ENCODE results near the gene RELL2. TPM values are rescaled to one million over a fixed set of nuclear protein-coding genes. Genes with fewer than 3 reads are reported as not detected.

Gene RELL2
- total and polyA plus RNA-seq, 4 experiments from 2014 or later, result 3.0 to 21.3 (median 12.9) TPM

GRCh38 chr5:141657404-141657803 lies 20.6 kb downstream of the RELL2 start:
- peaks cover under 1% of the 10 kb centered on the region for H3K4me1 ChIP-seq (ENCODE audit: insufficient read depth, low read length)
- DNase-seq, result no peak
- Mint-ChIP-seq H3K4me1 (peaks cover 1 to 9% (median 6%) of the 10 kb centered on the region in 4 donors), H3K36me3 (peaks cover 0 to 13% of the 10 kb centered on the region in 2 donors), H3K4me3 (no peak overlapping the region), H3K27me3 (no peaks in the 10 kb centered on the region), H3K9me3 (no peaks in the 10 kb centered on the region), H3K27ac (no peak overlapping the region)
- CTCF ChIA-PET (ENCODE audit: partially characterized antibody), result interaction anchor here (1.8 kb wide), 1 partner anchor 65 kb away, joined by 4 read pairs; no protein-coding TSS in a partner anchor
- H3K4me3 ChIP-seq (ENCODE audit: low read length in 2 of 2), result no peak overlapping the region
- H3K9me3 ChIP-seq (ENCODE audit: control insufficient read depth in 1 of 2, low read length in 2 of 2), result no peaks in the 10 kb centered on the region
- intact Hi-C loops (cut with micrococcal nuclease), result no loop called here
- H3K27me3 ChIP-seq (ENCODE audit: insufficient read depth, low read length), result no peaks in the 10 kb centered on the region
- H3K27ac ChIP-seq (ENCODE audit: low read depth, low read length), result no peak overlapping the region
- H3K36me3 ChIP-seq (ENCODE audit: insufficient read depth, low read length), result no peaks in the 10 kb centered on the region
- POLR2A ChIA-PET (ENCODE audit: partially characterized antibody), result no interaction called here

DNA sequence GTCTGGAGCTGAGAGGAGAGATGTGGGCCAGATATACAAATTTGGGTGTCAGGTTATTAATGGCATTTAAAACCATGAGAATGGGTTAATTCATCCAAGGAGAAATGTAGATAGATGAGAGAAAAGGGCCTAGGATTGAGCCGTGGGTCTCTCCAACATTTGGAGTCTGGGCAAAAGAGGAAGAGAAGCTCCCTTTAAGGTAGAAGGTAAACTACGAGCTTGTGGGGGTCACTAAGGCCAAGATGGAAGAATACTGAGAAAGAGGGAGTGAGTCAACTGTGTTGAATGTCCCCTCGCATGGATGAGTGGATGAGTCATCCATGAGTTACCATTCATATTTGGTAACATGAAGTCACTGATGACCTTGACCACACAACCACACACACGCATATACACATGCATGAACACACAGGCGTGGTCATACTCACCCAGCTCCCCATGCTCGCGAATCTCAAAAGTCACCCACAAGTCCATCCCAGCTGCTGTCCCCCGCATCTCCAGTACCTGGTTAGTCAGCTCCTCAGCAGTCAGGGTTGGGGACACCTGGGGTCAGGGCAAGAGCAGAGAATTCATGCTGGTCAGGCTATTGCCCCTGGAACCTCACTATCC lies 21.2 kb downstream of the RELL2 start:
- H3K27ac Mint-ChIP-seq, result no peak overlapping the region
- no peaks in the 10 kb centered on the region for H3K9me3 ChIP-seq (ENCODE audit: control insufficient read depth in 1 of 2, low read length in 2 of 2)
- intact Hi-C loops (cut with micrococcal nuclease), result no loop called here
- no peak overlapping the region for H3K4me3 Mint-ChIP-seq
- ChIA-PET POLR2A (ENCODE audit: partially characterized antibody) (no interaction called here), CTCF (ENCODE audit: partially characterized antibody) (interaction anchor here (0.9 to 1.8 kb wide), 3 partner anchors 66 to 222 kb away, joined by 3 to 4 read pairs (median 3); no protein-coding TSS in a partner anchor)
- no peaks in the 10 kb centered on the region for H3K27me3 Mint-ChIP-seq
- DNase-seq, result no peak
- no peaks in the 10 kb centered on the region for H3K36me3 ChIP-seq (ENCODE audit: insufficient read depth, low read length)
- H3K4me1 ChIP-seq (ENCODE audit: insufficient read depth, low read length), result no peaks in the 10 kb centered on the region
- peaks cover 0 to 13% of the 10 kb centered on the region in 2 donors for H3K36me3 Mint-ChIP-seq
- H3K27ac ChIP-seq (ENCODE audit: low read depth, low read length), result no peak overlapping the region
- no peaks in the 10 kb centered on the region for H3K27me3 ChIP-seq (ENCODE audit: insufficient read depth, low read length)
- no peaks in the 10 kb centered on the region for H3K9me3 Mint-ChIP-seq
- no peak overlapping the region for H3K4me3 ChIP-seq (ENCODE audit: low read length in 2 of 2)
- H3K4me1 Mint-ChIP-seq, result peaks cover 0 to 2% (median 1%) of the 10 kb centered on the region in 4 donors

DNA sequence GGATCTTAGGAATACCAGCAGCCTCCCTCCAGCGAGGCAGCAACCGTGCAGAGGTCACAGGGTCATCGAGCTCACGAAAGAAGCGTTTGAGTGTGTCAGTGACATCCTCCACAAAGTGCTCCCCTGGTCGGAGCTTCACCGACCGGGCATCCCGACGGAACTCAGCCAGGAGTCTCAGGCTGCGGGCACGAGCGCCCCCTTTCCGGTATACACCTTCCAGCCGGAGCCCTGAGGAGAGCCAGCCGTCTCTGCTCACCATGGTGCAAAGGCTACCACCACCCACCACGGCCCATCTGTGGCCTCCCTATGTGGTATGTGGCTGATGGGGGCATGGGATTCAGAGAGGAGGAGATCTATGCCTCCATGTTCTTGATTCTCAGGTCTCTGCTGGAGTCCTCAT lies 25.2 kb downstream of the RELL2 start:
- Mint-ChIP-seq H3K4me1 (peaks cover 2 to 5% (median 4%) of the 10 kb centered on the region in 4 donors), H3K27me3 (no peaks in the 10 kb centered on the region), H3K27ac (no peak overlapping the region), H3K9me3 (no peaks in the 10 kb centered on the region), H3K4me3 (no peak overlapping the region), H3K36me3 (peaks cover 0 to 6% of the 10 kb centered on the region in 2 donors)
- H3K4me3 ChIP-seq (ENCODE audit: low read length in 2 of 2), result no peak overlapping the region
- no peaks in the 10 kb centered on the region for H3K27me3 ChIP-seq (ENCODE audit: insufficient read depth, low read length)
- H3K36me3 ChIP-seq (ENCODE audit: insufficient read depth, low read length), result no peaks in the 10 kb centered on the region
- intact Hi-C loops (cut with micrococcal nuclease), result loop anchor here (10.0 kb wide), 1 partner anchor 483 kb away; no protein-coding TSS in a partner anchor
- H3K27ac ChIP-seq (ENCODE audit: low read depth, low read length), result no peak overlapping the region
- H3K4me1 ChIP-seq (ENCODE audit: insufficient read depth, low read length), result no peaks in the 10 kb centered on the region
- H3K9me3 ChIP-seq (ENCODE audit: control insufficient read depth in 1 of 2, low read length in 2 of 2), result no peaks in the 10 kb centered on the region
- no peak for DNase-seq
- ChIA-PET POLR2A (ENCODE audit: partially characterized antibody) (interaction anchor here (0.6 kb wide), 1 partner anchor 32 kb away, joined by 4 read pairs; no protein-coding TSS in a partner anchor), CTCF (ENCODE audit: partially characterized antibody) (interaction anchor here (1.2 to 1.6 kb wide), 3 partner anchors 11 to 299 kb away, joined by 4 to 6 read pairs (median 4); partner anchors contain the start of gene FCHSD1)

- ChIA-PET CTCF (ENCODE audit: partially characterized antibody) (interaction anchor here (0.7 to 7.8 kb wide), 13 partner anchors 8 to 297 kb away, joined by 3 to 69 read pairs (median 6); partner anchors contain the start of genes FCHSD1 and PCDH1), POLR2A (ENCODE audit: partially characterized antibody) (interaction anchor here (1.0 kb wide), 1 partner anchor 27 kb away, joined by 3 read pairs; the partner anchor contains the start of genes HDAC3 and RELL2)
- Mint-ChIP-seq H3K9me3 (no peaks in the 10 kb centered on the region), H3K4me3 (no peak overlapping the region), H3K27ac (no peak overlapping the region), H3K4me1 (peaks cover 2 to 5% (median 4%) of the 10 kb centered on the region in 4 donors), H3K36me3 (no peaks in the 10 kb centered on the region), H3K27me3 (no peaks in the 10 kb centered on the region)
- no peaks in the 10 kb centered on the region for H3K9me3 ChIP-seq (ENCODE audit: control insufficient read depth in 1 of 2, low read length in 2 of 2)
- no peak overlapping the region for H3K4me3 ChIP-seq (ENCODE audit: low read length in 2 of 2)
- no peaks in the 10 kb centered on the region for H3K27me3 ChIP-seq (ENCODE audit: insufficient read depth, low read length)
- H3K27ac ChIP-seq (ENCODE audit: low read depth, low read length), result no peak overlapping the region
- intact Hi-C loops (cut with micrococcal nuclease), result loop anchor here (10.0 kb wide), 1 partner anchor 481 kb away; no protein-coding TSS in a partner anchor
- H3K36me3 ChIP-seq (ENCODE audit: insufficient read depth, low read length), result no peaks in the 10 kb centered on the region
- no peak for DNase-seq
- H3K4me1 ChIP-seq (ENCODE audit: insufficient read depth, low read length), result no peaks in the 10 kb centered on the region
These were observed 26.7 kb downstream of the RELL2 start for GRCh38 chr5:141663506-141663905.

DNA sequence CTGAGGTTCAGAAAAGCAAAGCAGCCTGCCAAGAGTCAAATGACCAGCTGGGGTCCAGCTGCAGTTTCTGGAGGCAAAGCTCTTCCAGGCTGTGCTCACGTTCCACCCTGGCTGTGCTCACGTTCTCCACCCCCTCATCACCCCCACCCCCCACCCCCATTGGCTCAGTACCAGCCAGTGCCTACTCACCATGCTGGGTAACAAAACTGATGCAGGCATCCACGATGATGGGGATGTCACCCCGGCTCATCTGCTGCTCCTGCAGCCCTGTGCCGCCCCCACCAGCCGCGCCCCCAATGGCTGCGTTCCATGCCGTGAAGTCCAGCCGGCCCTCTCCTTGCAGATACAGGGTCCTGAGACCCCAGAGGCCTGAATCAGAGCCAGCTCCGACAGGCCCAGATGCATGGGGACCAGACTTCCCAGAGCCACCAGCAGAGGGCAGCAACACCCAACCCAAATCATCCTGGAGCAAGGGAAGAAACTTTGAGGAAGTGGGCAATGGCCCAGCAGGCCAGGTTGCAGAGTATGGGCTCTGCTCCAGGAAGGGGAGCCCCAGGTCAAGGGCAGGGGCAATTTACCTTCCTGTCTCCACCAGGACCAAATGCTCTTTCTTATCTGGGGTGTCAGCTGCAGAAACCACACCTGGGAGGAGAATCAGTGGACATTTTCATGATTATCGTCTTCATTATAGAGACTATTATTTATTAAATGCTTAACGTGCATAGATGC lies 28.1 kb downstream of the RELL2 start:
- DNase-seq, result peak; percentile 58 to 69 (median 59)
- Mint-ChIP-seq H3K9me3 (no peaks in the 10 kb centered on the region), H3K4me3 (no peak overlapping the region), H3K36me3 (no peaks in the 10 kb centered on the region), H3K27ac (no peak overlapping the region), H3K4me1 (peaks cover 2 to 5% (median 4%) of the 10 kb centered on the region in 4 donors), H3K27me3 (no peaks in the 10 kb centered on the region)
- ChIA-PET POLR2A (ENCODE audit: partially characterized antibody) (interaction anchor here (0.6 to 1.6 kb wide), 7 partner anchors 8 to 295 kb away, joined by 3 to 7 read pairs (median 3); no protein-coding TSS in a partner anchor), CTCF (ENCODE audit: partially characterized antibody) (interaction anchor here (0.6 to 7.8 kb wide), 32 partner anchors 11 to 479 kb away, joined by 3 to 69 read pairs (median 4); partner anchors contain the start of genes ARAP3, DIAPH1, FCHSD1 and HDAC3)
- Histone ChIP-seq H3K4me3 (ENCODE audit: low read length in 2 of 2) (no peak overlapping the region), H3K36me3 (ENCODE audit: insufficient read depth, low read length) (no peaks in the 10 kb centered on the region), H3K9me3 (ENCODE audit: control insufficient read depth in 1 of 2, low read length in 2 of 2) (no peaks in the 10 kb centered on the region), H3K27ac (ENCODE audit: low read depth, low read length) (no peak overlapping the region), H3K4me1 (ENCODE audit: insufficient read depth, low read length) (no peaks in the 10 kb centered on the region), H3K27me3 (ENCODE audit: insufficient read depth, low read length) (no peaks in the 10 kb centered on the region)
- intact Hi-C loops (cut with micrococcal nuclease), result loop anchor here (1.0 to 10.0 kb wide), 6 partner anchors 149 to 480 kb away; partner anchors contain the start of gene RNF14

- Mint-ChIP-seq H3K4me3 (no peak overlapping the region), H3K27me3 (no peaks in the 10 kb centered on the region), H3K9me3 (peaks cover 0 to 2% (median 0%) of the 10 kb centered on the region in 8 donors), H3K4me1 (peaks cover 2 to 5% (median 4%) of the 10 kb centered on the region in 4 donors), H3K36me3 (no peaks in the 10 kb centered on the region), H3K27ac (peak overlapping the region in 3 of 7 donors; percentile 52 to 75 (median 59))
- POLR2A ChIA-PET (ENCODE audit: partially characterized antibody), result interaction anchor here (1.0 to 1.4 kb wide), 2 partner anchors 75 to 213 kb away, joined by 4 read pairs; no protein-coding TSS in a partner anchor
- H3K27me3 ChIP-seq (ENCODE audit: insufficient read depth, low read length), result no peaks in the 10 kb centered on the region
- H3K27ac ChIP-seq (ENCODE audit: low read depth, low read length), result no peak overlapping the region
- H3K4me1 ChIP-seq (ENCODE audit: insufficient read depth, low read length), result no peaks in the 10 kb centered on the region
- DNase-seq, result no peak
- no peaks in the 10 kb centered on the region for H3K36me3 ChIP-seq (ENCODE audit: insufficient read depth, low read length)
- no peaks in the 10 kb centered on the region for H3K9me3 ChIP-seq (ENCODE audit: control insufficient read depth in 1 of 2, low read length in 2 of 2)
- CTCF ChIA-PET (ENCODE audit: partially characterized antibody), result interaction anchor here (0.7 to 7.8 kb wide), 20 partner anchors 10 to 1163 kb away, joined by 3 to 69 read pairs (median 4); partner anchors contain the start of genes FCHSD1, HDAC3, PCDH1 and RELL2
- intact Hi-C loops (cut with micrococcal nuclease), result loop anchor here (1.0 to 10.0 kb wide), 6 partner anchors 148 to 479 kb away; partner anchors contain the start of gene RNF14
- no peak overlapping the region for H3K4me3 ChIP-seq (ENCODE audit: low read length in 2 of 2)
These were observed 29.5 kb downstream of the RELL2 start for GRCh38 chr5:141665995-141666940.
